Stimulated activated naive CD4-positive, alpha-beta T cell treated with Interleukin-2 at 50 U/mL for 16 hours (primary cell): ENCODE results near the gene GPR132.
"Not testable (repeated sequence)": the region's sequence is repeated elsewhere in the genome, so short reads cannot be mapped to it uniquely, and the experiment has no call there.

Experiments
- DNase-seq: peaks from one replicate; lab custom pipeline; 2025; lab: John Stamatoyannopoulos, UW

The GPR132 gene

DNA sequence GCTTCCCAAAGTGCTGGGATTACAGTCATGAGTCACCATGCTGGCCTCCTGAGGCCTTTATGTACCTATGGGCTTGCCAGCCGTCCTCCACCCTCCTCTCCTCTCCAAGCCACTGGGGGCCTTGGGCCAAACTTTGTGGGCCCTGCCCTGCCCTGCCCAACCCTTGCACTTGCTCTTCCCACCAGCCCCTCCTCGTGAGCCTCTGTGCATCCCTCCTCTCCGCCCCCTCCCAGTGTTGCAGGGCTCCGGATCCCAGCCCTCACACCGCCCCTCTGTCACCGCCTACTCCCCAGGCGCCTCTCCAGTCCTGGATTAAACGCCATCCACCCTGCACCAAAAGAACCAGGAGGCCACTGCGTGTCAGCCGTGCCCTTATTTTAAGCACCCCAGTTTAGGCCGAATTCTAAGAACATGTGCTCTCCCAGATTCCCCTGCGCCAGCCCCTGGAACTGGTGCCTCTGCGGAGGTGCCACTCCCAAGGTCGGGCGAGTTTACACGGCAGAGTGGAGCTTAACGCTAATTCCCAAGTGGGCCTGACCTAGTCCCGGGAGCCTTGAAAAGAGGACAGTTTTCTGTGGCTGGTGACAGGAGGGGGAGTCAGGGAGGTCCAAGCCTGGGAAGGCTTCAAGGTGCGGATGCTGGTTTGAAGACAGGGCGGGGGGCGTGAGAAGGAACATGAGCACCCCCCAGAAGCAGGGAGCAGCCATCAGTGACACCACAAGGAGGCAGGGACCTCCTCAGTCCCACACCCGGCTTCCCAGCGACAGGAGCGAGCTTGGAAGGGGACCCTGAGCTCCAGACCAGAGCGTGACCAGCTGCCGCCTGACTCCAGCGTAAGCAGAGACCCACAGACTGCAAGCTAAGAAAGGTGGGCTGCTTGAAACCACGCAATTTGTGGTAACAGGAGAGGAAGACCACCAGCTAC lies 23.1 kb downstream of the GPR132 start:
- DNase-seq: no peak

DNA sequence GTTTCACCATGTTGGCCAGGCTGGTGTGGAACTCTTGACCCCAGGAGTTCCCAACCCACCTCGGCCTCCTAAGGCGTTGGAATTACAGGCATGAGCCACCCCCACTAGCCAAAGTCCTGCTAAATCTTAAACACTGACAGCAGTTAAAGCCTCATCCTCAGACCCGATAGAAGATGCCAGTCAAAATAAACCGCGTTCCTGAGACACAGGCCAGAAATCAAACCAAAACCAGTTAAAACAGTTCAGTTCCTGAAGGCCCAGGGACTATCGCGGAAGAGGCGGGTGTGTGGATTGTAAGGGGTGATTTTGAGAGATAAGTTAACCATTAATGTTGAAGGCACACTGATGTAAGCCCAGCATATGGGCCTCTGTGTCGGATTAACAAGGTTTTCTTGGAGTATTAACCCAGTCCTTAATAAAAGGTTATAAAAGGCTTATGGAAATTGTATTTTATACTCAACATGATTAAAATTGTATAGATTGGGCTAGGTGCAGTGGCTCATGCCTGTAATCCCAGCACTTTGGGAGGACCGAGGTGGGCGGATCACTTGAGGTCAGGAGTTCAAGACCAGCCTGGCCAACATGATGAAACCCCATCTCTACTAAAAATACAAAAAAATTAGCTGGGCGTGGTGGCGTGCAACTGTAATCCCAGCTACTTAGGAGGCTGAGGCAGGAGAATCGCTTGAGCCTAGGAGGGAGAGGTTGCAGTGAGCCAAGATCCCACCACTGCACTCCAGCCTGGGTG lies 25.6 kb downstream of the GPR132 start:
- no peak for DNase-seq

DNA sequence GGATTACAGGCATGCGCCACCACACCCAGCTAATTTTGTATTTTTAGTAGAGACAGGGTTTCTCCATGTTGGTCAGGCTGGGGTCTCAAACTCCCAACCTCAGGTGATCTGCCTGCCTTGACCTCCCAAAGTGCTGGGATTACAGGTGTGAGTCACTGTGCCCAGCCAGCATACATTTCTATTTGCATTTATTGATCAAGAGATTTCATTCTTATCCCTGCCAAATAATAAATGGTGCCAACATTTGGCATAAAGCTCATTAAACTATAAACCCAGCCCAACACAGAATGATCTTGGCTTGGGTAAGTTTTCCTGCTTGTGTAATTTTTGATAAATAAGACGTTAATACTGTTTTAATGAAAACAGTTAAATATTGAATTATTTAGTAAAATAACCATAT lies 29.6 kb downstream of the GPR132 start:
- DNase-seq: not testable (repeated sequence)

- no peak for DNase-seq
These were observed 30.8 kb downstream of the GPR132 start for GRCh38 chr14:105034315-105035039.

DNA sequence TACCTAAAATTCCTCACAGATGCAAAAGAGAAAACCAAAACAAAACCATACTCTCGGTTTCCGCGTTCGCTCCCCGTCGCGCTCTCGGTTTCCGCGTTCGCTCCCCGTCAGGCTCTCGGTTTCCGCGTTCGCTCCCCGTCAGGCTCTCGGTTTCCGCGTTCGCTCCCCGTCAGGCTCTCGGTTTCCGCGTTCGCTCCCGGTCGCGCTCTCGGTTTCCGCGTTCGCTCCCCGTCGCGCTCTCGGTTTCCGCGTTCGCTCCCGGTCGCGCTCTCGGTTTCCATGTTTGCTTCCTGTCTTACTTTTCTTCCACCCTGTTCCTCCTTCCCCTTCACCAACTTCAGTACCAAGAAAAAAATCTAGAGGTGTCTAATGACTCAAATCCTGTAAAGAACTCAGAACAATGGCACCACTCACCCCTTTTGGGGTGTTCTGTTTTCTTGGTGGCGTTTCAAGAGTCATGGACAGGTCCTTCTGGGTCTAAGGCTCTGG lies 31.8 kb downstream of the GPR132 start:
- not testable (repeated sequence) for DNase-seq

GRCh38 chr14:105032451-105032901 lies 32.8 kb downstream of the GPR132 start:
- not testable (repeated sequence) for DNase-seq

DNA sequence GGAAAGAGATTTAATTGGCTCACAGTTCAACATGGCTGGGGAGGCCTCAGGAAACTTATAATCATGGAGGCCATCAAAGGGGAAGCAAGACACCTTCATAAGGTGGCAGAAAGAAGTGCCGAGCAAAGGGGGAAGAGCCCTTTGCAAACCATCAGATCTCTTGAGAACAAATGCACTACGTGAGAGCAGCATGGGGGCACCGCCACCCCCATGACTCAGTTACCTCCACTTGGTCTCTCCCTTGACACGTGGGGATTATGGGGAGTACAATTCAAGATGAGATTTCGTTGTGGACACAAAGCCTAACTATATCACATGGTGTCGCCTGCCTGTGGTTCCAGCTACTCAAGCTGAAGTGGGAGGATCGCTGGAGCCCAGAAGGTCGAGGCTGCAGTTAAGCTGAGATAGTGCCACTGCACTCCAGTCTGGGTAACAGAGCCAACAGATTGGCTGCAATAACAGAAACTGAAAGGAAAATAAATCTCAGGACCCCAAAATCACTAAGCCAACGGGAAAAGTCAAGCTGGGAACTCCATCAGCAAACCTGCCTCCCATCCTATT lies 34.3 kb downstream of the GPR132 start:
- DNase-seq: no peak

- no peak for DNase-seq
These were observed 35.0 kb downstream of the GPR132 start for GRCh38 chr14:105030194-105030593.

- DNase-seq: no peak
These were observed 35.8 kb downstream of the GPR132 start for GRCh38 chr14:105029402-105029801.

- no peak for DNase-seq
These were observed 36.8 kb downstream of the GPR132 start for GRCh38 chr14:105028251-105028927.

GRCh38 chr14:105027718-105028117 lies 37.5 kb downstream of the GPR132 start:
- not testable (repeated sequence) for DNase-seq

DNA sequence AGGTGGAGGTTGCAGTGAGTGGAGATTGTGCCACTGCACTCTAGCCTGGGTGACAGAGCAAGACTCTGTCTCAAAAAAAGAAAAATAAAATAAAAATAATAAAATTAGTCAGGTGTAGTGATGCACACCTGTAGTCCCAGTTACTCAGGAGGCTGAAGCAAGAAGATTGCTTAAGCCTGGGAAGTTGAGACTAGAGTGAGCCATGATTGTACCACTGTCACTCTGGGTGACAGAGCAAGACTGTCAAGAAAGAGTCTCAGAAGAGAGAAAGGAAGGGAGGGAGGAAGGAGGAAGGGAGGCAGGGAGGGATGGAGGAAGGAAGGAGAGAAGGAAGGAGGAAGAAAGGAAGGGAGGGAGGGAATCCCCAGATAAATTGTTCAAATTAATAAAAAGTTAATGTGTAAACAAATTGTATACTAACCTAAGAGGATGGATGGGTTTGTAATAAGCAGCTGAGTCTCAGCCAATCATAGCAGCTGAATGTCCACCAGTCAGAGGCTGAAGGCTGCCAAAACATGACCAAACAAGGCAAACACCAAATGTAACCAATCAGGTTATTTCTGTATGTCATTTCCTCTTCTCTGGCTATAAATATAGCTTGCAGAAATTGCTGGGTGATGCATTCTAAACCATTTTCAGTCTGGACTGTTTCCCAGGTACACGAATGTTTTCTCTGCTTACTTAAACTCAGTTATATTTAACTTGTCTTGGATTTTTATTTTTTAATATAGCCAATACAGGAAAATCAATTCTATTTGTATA lies 38.2 kb downstream of the GPR132 start:
- DNase-seq: no peak

DNA sequence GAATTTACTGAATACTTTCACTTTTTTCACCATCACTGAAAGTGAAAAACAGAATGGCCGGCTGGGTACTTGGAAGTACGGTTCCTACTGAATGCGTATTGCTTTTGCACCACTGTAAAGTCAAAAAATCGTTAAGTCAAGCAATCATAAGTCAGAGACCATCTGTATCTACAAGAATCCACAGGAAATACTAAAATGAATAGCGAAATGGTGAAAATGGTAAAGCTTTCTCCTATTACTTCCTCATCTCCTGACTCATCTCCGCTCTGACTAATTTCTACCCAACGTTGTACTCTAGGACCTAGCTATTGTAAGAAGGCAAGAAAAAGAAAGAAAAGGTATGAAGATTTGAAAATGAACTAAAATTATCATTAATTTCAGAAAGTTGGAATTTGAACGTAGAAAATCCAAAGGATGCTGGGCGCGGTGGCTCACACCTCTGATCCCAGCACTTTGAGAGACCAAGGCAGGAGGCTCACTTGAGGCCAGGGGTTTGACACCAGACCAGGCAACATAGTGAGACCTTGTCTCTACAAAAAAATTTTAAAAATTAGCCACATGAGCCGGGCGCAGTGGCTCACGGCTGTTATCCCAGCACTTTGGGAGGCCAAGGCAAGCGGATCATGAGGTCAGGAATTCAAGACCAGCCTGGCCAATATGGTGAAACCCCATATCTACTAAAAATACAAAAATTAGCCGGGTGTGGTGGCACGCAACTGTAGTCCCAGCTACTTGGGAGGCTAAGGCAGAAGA lies 39.0 kb downstream of the GPR132 start:
- DNase-seq: no peak

DNA sequence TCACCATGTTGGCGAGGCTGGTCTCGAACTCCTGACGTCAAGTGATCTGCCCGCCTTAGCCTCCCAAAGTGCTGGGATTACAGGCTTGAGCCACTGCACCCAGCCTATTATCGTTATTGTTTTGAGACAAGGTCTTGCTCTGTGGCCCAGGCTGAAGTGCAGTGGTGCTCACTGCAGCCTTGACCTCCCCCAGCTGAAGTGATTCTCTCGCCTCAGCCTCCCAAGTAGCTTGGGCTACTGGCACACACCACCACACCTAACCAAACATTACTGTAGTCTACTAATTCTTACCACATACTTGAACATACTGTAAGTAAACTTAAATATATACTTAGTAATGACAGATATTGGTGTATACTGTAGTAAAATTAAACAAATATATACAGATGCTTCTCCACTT lies 39.8 kb downstream of the GPR132 start:
- no peak for DNase-seq

DNA sequence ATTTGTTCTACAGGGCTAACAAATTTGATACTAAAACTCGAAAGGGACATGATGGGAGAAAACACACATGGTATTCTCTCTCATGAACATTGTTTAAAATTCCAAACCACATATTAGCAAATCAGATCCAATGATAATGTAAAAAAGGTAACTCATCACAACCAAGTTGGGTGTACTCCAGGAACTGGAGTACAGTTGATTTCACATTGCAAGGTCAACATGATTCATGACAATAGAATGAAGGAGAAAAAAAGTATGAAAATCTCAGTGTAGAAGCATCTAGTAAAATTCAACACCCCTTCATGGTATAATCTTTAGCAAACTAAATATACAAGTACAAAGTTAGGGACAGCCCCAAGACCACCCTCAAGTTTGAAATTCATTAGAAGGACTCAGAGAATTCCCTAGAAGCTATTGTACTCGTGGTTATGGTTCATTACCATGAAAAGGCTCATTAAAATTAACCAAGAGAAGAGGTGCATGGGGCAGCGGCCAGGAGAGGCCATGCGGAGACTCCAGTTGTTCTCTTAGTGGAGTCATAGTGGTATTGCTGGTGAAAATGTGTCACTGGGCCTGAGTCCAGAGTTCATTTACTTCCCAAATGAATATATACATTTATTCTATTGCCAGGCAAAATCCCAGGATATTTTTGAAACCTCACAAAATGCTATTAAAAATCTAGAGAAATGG lies 41.3 kb downstream of the GPR132 start:
- no peak for DNase-seq

GRCh38 chr14:105023144-105023543 lies 42.1 kb downstream of the GPR132 start:
- DNase-seq: no peak

GRCh38 chr14:105022276-105022670 lies 43.0 kb downstream of the GPR132 start:
- DNase-seq: no peak

- peak; percentile 20 for DNase-seq
These were observed 43.5 kb downstream of the GPR132 start for GRCh38 chr14:105021656-105022275.
